GM20000 (cell line): Measurements from ENCODE around the gene ARHGAP42.

Experiments
- DNase-seq: peaks from one replicate; pipeline ENCODE4 v3.0.0; 2012; ENCODE audit warnings: low spot score
- TF ChIP-seq, protein P1 (sequence below): IDR thresholded peaks from 2 replicates; pipeline ENCODE4 v1.5.1; 2012; ENCODE audit warnings: mild to moderate bottlenecking, control low read depth; ENCODE audit errors: extremely low read depth, missing control alignments

The ARHGAP42 gene

DNA sequence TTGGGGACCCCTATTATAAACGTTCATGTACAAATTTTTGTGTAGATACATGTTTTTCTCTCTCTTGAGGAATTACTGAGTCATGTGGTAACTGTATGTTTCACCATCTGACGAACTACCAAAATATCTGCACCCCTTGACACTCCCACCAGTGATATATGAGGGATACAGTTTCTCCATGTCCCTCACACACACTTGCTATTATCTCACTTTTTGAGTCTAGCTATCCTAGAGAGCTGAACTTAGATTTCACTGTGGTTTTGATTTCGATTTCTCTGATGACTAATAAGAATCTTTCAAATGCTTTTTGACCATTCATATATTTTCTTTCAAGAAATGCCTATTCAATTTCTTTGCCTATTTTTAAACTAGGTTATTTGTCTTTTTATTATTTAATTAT is 242.3 kb downstream of the ARHGAP42 start:
- TF ChIP-seq, protein P1, sequence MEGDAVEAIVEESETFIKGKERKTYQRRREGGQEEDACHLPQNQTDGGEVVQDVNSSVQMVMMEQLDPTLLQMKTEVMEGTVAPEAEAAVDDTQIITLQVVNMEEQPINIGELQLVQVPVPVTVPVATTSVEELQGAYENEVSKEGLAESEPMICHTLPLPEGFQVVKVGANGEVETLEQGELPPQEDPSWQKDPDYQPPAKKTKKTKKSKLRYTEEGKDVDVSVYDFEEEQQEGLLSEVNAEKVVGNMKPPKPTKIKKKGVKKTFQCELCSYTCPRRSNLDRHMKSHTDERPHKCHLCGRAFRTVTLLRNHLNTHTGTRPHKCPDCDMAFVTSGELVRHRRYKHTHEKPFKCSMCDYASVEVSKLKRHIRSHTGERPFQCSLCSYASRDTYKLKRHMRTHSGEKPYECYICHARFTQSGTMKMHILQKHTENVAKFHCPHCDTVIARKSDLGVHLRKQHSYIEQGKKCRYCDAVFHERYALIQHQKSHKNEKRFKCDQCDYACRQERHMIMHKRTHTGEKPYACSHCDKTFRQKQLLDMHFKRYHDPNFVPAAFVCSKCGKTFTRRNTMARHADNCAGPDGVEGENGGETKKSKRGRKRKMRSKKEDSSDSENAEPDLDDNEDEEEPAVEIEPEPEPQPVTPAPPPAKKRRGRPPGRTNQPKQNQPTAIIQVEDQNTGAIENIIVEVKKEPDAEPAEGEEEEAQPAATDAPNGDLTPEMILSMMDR: no peak
- peak; percentile 6 for DNase-seq

DNA sequence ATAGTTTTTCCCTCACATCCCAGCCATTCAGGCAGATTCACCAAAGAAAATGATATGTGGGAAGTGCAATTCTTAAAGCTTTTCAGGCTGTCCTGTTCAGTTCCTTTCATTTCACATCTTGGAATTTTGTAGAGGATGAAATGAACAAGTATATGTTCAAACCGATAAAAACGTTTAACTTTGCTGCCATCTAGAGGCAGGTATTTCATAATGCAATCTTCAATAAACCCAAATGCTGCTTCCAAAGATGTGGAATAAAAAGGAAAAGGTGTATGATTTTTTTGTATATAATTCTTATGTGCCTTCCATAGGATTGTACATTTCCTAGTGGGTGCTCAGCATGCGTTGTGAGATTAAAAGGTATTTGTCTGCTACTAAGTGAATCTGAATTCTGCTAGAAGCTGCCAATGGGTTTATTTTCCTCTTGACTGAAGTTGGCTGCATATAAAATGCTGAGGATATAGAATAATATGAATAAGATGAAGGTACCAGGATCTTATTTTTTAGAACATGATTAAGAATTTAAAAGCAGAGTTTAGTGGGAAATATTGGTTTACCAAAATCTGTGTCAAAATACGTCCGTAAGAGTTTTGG is 243.2 kb downstream of the ARHGAP42 start:
- TF ChIP-seq, protein P1: no peak
- peak; percentile 7 for DNase-seq

DNA sequence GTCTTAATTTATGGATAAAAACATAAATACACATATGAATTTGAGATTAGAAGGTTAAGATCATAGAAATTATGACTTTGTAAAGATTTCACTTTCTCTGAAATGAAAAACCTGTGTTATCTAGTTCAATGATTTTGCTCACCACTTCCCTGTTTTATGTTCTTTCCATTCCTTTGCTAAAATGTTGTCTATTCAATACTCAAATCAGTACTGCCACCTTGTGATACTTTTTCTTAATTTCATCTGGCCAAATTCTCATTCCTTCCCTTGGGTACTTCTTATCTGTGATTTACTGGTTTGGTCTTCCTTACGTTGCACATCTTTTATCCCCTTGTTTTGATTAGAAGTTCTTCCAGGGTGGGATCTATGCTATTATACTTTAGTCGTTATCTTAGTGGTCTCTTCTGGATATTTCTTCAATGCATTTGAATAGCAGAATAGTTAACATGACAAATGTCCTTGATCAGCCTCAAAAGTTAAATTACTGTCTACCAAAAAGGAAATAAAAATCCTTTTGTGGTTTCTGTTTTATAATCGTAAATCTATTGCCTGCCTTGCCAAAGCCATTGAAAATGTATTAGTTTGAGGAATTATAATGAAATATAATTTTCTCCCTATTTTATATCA is 245.5 kb downstream of the ARHGAP42 start:
- TF ChIP-seq, protein P1: no peak
- DNase-seq: peak; percentile 14

DNA sequence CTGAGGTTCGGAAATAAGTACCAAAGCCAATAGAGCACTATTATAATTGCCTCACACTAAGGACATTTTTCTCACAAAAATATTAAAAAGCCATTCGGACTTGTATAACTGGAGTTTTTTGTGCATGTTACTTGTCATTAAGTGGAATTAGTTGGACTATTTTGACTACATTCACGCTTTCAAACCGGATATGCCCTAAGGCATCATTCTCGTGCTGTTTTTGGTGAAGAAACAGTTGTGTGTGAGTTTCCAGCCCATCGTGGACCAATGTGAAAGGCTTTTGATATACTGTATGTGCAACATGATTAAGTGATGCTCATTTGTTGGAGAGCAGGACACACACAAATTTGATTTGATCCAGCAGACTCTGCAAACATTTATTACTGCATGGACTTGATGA is 249.7 kb downstream of the ARHGAP42 start:
- DNase-seq: no peak
- TF ChIP-seq, protein P1: no peak

DNA sequence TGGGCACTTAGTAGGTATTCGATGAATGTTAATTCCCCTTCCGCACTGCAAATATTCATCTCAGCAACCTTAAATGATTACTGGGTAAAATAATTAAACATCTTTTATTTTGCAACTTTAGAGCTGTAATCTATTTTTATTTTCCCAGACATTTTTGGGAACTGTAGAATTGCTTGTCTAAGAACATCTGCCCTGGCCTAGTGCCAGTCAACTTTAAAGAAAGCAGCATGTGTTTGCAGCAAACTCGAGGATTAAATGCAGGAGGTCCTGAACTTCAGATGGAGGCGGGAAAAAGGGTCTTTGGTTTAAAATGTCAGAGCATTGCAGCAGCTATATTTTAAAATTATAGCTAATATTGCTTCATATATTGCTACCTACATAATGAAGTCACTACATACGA is 252.5 kb downstream of the ARHGAP42 start:
- TF ChIP-seq, protein P1: no peak
- no peak for DNase-seq

DNA sequence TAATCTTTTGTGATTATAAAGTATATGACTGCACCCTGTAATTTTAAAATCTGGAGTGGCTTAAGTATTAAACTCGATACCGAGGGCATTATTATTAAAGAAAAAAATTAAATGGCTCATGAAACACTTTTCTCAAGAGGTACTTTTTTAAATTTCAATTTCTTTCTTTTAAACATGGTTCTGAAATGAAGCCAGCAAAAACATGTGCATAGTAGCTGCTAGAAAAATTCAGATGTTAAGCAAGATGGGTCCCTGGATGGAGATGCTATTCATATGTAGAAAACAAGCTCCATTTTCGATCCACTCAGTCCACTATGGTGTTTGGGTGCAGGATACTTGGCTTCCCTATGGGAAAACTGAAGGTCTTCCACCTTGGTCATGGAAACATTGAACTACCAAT is 253.0 kb downstream of the ARHGAP42 start:
- TF ChIP-seq, protein P1: no peak
- DNase-seq: no peak

DNA sequence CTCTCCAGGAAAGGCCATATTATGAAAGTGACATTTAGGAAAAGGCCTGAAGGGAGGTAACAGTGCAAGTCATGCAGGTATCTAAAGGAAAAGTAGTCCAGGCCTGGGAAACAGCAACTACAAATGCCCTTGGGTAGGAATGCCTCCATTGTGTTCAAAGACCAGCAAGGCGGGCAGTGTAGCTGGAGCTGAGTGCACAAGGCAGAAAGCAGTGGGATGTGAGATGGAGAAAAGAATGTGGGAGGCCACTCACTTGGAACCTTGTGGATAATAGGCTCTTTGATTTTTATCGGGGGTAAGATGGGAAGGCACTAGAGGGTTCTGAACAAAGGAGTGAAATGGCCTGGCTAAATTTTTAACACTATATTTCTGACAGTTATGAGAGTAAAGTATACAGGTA is 253.9 kb downstream of the ARHGAP42 start:
- DNase-seq: no peak
- TF ChIP-seq, protein P1: no peak
